Measurements from ENCODE around the gene DUS3L.
A peak's percentile ranks its signal among the peaks of the same experiment; 100 is the strongest.

Gene DUS3L

DNA sequence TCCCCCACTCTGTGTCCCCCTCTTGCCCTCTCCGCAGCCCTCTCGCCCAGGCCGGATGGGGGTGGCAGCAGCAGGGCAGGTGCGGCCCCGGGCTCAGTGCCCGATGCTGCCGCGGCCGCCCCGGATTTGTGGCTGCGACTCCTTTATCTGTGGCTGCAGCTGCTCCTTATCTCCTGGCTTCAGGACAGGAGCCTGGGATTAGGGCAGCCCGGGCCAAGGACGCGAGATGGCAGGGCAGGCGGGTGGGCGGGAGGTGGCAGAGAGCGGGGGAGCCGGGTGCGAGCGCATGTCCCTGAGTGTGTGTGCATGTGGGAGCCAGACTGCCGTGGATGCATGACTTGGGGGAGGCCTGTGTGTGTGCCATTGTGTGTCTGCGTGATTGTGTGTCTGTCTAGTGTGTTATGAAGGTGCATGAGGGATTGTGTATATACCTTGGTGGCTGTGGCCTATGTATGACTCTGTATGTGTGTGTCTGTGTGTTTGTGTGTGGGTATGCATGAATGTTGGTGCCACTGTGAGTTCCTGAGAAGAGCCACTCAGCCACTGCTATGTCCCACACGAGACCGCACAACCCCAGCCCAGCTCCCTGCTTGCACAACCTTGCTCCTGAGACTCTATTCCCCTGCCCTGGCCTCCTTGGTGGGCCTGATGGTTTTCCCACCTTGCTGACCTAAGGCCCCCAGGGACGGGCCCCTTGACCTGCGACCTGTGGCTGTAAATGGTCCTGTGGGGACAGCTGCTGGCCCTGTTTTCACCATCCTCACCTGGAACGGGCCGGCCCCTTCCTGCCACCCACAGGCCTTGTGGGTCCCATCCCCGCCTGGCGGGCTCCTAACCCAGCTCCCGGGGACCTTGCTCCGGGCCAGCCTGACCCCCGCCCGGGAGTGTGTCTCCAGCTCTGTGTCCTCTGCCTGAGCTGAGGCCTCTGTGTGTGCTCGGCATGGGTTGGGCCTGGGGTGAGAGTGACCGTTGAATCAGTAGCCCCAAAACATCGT, 8.6 kb upstream of the DUS3L start:
- Histone ChIP-seq H3K4me1 (ENCODE audit: control insufficient read depth in 5 of 5, insufficient read depth in 5 of 5, low read length in 5 of 5) (peaks cover 0 to 14% (median 6%) of the 10 kb centered on the region in 5 donors), H3K4me3 (ENCODE audit: low read depth in 1 of 5, low read length in 5 of 5) (no peak overlapping the region), H3K36me3 (ENCODE audit: control insufficient read depth in 5 of 5, insufficient read depth in 5 of 5, low read length in 5 of 5) (no peaks in the 10 kb centered on the region), H3K9me3 (ENCODE audit: control insufficient read depth in 5 of 5, low read length in 5 of 5) (no peaks in the 10 kb centered on the region), H3K9ac (ENCODE audit: low read length in 5 of 5) (no peak overlapping the region), H3K27me3 (ENCODE audit: control insufficient read depth in 5 of 5, insufficient read depth in 4 of 5, low read length in 5 of 5) (peaks cover 27 to 53% (median 37%) of the 10 kb centered on the region in 5 donors), H3K27ac (ENCODE audit: low read depth, low read length) (no peak overlapping the region)

DNA sequence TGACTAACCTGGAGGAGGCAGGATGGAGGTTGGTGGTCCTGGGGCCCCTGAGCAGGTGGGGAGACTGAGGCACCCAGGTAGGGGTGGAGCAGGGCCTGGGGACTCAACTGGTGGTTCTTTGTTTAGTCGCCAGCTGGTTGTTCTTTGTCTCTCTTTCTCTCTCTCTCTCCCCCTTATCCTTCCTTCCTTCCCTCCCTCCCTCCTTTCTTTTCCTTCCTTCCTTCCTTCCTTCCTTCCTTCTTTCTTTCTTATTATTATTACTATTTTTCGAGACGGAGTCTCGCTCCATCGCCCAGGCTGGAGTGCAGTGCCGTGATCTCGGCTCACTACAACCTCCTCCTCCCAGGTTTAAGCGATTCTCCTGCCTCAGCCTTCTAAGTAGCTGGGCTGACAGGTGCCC, 7.3 kb upstream of the DUS3L start:
- H3K27ac ChIP-seq (ENCODE audit: low read depth, low read length), result no peak overlapping the region

DNA sequence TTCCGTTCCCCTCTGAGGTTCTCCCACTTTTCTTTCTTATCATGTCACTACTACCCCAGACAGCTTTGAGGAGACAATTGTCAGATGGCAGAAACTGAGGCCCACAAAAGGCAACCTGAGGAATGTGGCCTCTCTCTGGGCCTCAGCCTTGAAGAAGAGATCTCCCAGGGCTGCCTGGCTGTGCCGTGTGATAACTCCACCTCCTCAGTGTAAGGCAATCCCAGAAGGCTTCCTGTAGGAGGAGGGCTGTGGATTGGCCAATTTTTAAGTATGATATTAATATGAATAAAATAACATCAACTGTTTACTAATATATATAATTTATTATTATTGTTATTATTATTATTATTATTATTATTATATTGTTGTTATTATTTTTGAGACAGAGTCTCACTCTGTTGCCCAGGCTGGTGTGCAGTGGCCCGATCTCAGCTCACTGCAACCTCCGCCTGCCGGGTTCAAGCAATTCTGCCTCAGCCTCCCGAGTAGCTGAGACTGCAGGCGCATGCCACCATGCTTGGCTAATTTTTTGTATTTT, 4.5 kb upstream of the DUS3L start:
- Histone ChIP-seq H3K4me1 (ENCODE audit: control insufficient read depth in 5 of 5, insufficient read depth in 5 of 5, low read length in 5 of 5) (peaks cover 0 to 10% (median under 1%) of the 10 kb centered on the region in 5 donors), H3K9me3 (ENCODE audit: control insufficient read depth in 5 of 5, low read length in 5 of 5) (no peaks in the 10 kb centered on the region), H3K27me3 (ENCODE audit: control insufficient read depth in 5 of 5, insufficient read depth in 4 of 5, low read length in 5 of 5) (peaks cover 6 to 17% (median 10%) of the 10 kb centered on the region in 5 donors), H3K27ac (ENCODE audit: low read depth, low read length) (no peak overlapping the region), H3K9ac (ENCODE audit: low read length in 5 of 5) (no peak overlapping the region), H3K4me3 (ENCODE audit: low read depth in 1 of 5, low read length in 5 of 5) (no peak overlapping the region), H3K36me3 (ENCODE audit: control insufficient read depth in 5 of 5, insufficient read depth in 5 of 5, low read length in 5 of 5) (no peaks in the 10 kb centered on the region)

More for the DNA sequence above, 7.3 kb upstream of the DUS3L start:
- H3K4me3 ChIP-seq (ENCODE audit: low read depth in 1 of 5, low read length in 5 of 5), result no peak overlapping the region
- H3K4me1 ChIP-seq (ENCODE audit: control insufficient read depth in 5 of 5, insufficient read depth in 5 of 5, low read length in 5 of 5), result peaks cover 0 to 8% (median under 1%) of the 10 kb centered on the region in 5 donors
- no peak overlapping the region for H3K9ac ChIP-seq (ENCODE audit: low read length in 5 of 5)
- H3K36me3 ChIP-seq (ENCODE audit: control insufficient read depth in 5 of 5, insufficient read depth in 5 of 5, low read length in 5 of 5), result no peaks in the 10 kb centered on the region
- peaks cover 22 to 40% (median 27%) of the 10 kb centered on the region in 5 donors for H3K27me3 ChIP-seq (ENCODE audit: control insufficient read depth in 5 of 5, insufficient read depth in 4 of 5, low read length in 5 of 5)
- no peaks in the 10 kb centered on the region for H3K9me3 ChIP-seq (ENCODE audit: control insufficient read depth in 5 of 5, low read length in 5 of 5)

DNA sequence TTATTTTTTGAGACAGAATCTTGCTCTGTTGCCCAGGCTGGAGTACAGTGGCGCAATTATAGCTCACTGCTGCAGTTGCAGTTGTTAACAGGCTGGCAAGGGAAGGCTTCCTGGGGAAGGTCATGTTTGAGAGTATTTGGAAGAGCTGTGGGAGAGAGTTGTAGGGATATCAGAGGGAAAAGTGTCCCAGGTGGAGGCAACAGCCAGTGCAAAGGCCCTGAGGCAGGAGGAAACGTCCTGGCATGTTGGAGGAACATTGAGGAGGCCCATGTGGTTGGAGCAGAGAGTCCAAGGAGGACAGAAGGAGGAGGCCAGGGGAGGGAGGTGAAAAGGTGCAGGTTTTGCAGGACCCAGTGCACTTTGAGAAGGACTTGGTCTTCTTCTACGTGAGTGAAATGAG, 2.2 kb upstream of the DUS3L start:
- no peak overlapping the region for H3K9ac ChIP-seq (ENCODE audit: low read length in 5 of 5)
- H3K9me3 ChIP-seq (ENCODE audit: control insufficient read depth in 5 of 5, low read length in 5 of 5), result no peaks in the 10 kb centered on the region
- H3K27me3 ChIP-seq (ENCODE audit: control insufficient read depth in 5 of 5, insufficient read depth in 4 of 5, low read length in 5 of 5), result peaks cover 0 to 4% (median 0%) of the 10 kb centered on the region in 5 donors
- peaks cover 0 to 18% (median 17%) of the 10 kb centered on the region in 5 donors for H3K36me3 ChIP-seq (ENCODE audit: control insufficient read depth in 5 of 5, insufficient read depth in 5 of 5, low read length in 5 of 5)
- H3K4me1 ChIP-seq (ENCODE audit: control insufficient read depth in 5 of 5, insufficient read depth in 5 of 5, low read length in 5 of 5), result peaks cover 3 to 15% (median 7%) of the 10 kb centered on the region in 5 donors
- no peak overlapping the region for H3K4me3 ChIP-seq (ENCODE audit: low read depth in 1 of 5, low read length in 5 of 5)
- no peak overlapping the region for H3K27ac ChIP-seq (ENCODE audit: low read depth, low read length)

DNA sequence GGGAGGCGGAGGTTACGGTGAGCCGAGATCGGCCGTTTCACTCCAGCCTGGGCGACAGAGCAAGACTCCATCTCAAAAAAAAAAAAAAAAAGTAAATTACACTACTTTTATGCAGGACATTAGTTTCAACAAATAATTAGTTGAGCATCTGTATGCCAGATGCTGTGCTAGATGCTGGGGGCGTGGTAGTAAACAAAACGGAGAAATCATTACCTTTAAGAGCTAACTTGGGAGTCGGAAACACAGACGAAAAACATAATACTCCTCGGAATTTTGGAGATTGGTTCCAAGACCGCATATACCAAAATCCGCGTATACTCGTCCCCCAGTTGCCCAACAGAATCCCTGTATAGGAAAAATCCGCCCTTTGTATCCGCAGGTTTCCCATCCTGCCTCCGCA, 1.3 kb upstream of the DUS3L start:
- Histone ChIP-seq H3K27me3 (ENCODE audit: control insufficient read depth in 5 of 5, insufficient read depth in 4 of 5, low read length in 5 of 5) (no peaks in the 10 kb centered on the region), H3K9ac (ENCODE audit: low read length in 5 of 5) (no peak overlapping the region), H3K36me3 (ENCODE audit: control insufficient read depth in 5 of 5, insufficient read depth in 5 of 5, low read length in 5 of 5) (peaks cover 0 to 28% (median 27%) of the 10 kb centered on the region in 5 donors), H3K4me3 (ENCODE audit: low read depth in 1 of 5, low read length in 5 of 5) (no peak overlapping the region), H3K27ac (ENCODE audit: low read depth, low read length) (no peak overlapping the region), H3K4me1 (ENCODE audit: control insufficient read depth in 5 of 5, insufficient read depth in 5 of 5, low read length in 5 of 5) (peaks cover 3 to 15% (median 7%) of the 10 kb centered on the region in 5 donors), H3K9me3 (ENCODE audit: control insufficient read depth in 5 of 5, low read length in 5 of 5) (no peaks in the 10 kb centered on the region)

DNA sequence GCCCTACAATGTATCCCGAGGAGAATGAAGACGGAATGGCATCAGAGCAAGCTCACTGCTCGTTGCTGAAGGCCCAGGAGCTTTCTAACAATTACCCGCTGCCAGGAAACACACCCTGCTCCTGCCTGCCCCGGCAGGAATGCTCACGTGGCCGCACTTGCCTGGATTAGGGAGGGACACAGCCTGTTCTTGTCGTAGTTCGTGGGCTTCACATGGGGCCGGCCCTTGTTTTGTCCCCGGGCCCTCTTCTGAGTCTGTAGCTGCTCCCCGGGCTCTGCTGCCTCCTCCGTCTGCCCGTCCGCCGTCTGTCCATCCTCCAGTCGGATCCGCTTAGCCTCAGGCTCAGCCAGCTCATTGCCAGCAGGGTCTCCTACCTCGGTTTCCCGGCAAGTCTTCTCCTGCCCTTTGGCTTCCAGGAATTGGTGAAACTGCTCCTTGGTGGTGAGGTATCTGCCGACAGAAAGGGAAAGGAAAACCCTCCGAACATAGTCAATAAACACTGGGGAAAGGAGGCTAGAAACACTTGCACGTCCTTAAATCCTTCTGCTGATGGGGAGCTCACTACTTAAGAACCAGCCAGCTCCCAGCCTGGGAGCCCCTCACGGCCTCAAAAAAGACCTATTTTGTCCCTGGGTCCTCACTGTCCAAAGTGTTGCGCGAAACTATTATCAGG, 941 bp downstream of the DUS3L start:
- Histone ChIP-seq H3K36me3 (ENCODE audit: control insufficient read depth in 5 of 5, insufficient read depth in 5 of 5, low read length in 5 of 5) (peaks cover 0 to 50% (median 49%) of the 10 kb centered on the region in 5 donors), H3K27ac (ENCODE audit: low read depth, low read length) (peak overlapping the region; percentile 92), H3K4me3 (ENCODE audit: low read depth in 1 of 5, low read length in 5 of 5) (peak overlapping the region; percentile 74 to 93 (median 77))

DNA sequence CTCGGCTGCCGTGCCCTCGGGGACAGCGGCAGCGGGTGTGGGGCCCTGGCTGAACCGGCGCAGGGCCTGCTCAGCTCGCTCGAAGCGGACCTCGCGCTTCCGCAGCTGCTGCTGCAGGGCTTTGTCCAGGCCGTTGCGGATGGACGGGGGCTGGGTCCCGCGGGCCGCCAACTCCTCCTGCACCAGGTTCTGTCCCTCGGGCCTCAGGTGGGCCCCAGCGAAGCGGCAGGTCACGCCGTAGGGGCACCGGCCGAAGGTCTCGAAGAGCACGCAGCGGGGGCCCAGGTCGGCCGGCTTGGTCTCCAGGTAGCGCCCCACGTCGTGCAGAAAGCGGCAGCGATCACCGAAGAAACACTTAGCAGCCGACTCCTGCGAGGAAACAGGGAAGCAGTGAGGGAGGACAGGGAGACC, 1.6 kb downstream of the DUS3L start:
- Histone ChIP-seq H3K36me3 (ENCODE audit: control insufficient read depth in 5 of 5, insufficient read depth in 5 of 5, low read length in 5 of 5) (peaks cover 0 to 56% (median 55%) of the 10 kb centered on the region in 5 donors), H3K9me3 (ENCODE audit: control insufficient read depth in 5 of 5, low read length in 5 of 5) (no peaks in the 10 kb centered on the region), H3K9ac (ENCODE audit: low read length in 5 of 5) (no peak overlapping the region), H3K4me3 (ENCODE audit: low read depth in 1 of 5, low read length in 5 of 5) (no peak overlapping the region), H3K4me1 (ENCODE audit: control insufficient read depth in 5 of 5, insufficient read depth in 5 of 5, low read length in 5 of 5) (peaks cover 3 to 15% (median 7%) of the 10 kb centered on the region in 5 donors), H3K27me3 (ENCODE audit: control insufficient read depth in 5 of 5, insufficient read depth in 4 of 5, low read length in 5 of 5) (no peaks in the 10 kb centered on the region), H3K27ac (ENCODE audit: low read depth, low read length) (no peak overlapping the region)

More for the DNA sequence above, 941 bp downstream of the DUS3L start:
- Histone ChIP-seq H3K4me1 (ENCODE audit: control insufficient read depth in 5 of 5, insufficient read depth in 5 of 5, low read length in 5 of 5) (peaks cover 3 to 15% (median 7%) of the 10 kb centered on the region in 5 donors), H3K27me3 (ENCODE audit: control insufficient read depth in 5 of 5, insufficient read depth in 4 of 5, low read length in 5 of 5) (no peaks in the 10 kb centered on the region), H3K9ac (ENCODE audit: low read length in 5 of 5) (peak overlapping the region in 3 of 5 donors; percentile 8 to 72 (median 23)), H3K9me3 (ENCODE audit: control insufficient read depth in 5 of 5, low read length in 5 of 5) (no peaks in the 10 kb centered on the region)

DNA sequence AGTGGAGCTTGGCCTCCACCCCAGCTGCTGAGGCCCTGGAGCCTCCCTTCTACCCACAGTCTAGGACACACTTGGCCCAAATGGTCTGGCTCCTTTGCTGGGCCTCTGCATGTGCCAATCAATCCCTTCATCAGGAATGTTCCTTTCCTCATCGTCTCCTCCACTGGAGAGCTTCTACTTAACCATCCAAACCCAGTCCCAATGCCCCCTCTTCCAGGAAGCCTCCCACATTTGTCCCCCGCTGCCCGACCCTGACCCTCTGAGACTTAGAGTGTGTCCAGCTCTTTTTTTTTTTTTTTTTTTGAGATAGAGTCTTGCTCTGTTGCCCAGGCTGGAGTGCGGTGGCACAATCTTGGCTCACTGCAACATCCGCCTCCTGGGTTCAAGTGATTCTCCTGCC, 2.5 kb downstream of the DUS3L start:
- Histone ChIP-seq H3K9me3 (ENCODE audit: control insufficient read depth in 5 of 5, low read length in 5 of 5) (no peaks in the 10 kb centered on the region), H3K27me3 (ENCODE audit: control insufficient read depth in 5 of 5, insufficient read depth in 4 of 5, low read length in 5 of 5) (no peaks in the 10 kb centered on the region), H3K4me3 (ENCODE audit: low read depth in 1 of 5, low read length in 5 of 5) (no peak overlapping the region), H3K27ac (ENCODE audit: low read depth, low read length) (no peak overlapping the region), H3K9ac (ENCODE audit: low read length in 5 of 5) (no peak overlapping the region), H3K4me1 (ENCODE audit: control insufficient read depth in 5 of 5, insufficient read depth in 5 of 5, low read length in 5 of 5) (peaks cover 3 to 15% (median 7%) of the 10 kb centered on the region in 5 donors), H3K36me3 (ENCODE audit: control insufficient read depth in 5 of 5, insufficient read depth in 5 of 5, low read length in 5 of 5) (peaks cover 0 to 62% (median 59%) of the 10 kb centered on the region in 5 donors)

DNA sequence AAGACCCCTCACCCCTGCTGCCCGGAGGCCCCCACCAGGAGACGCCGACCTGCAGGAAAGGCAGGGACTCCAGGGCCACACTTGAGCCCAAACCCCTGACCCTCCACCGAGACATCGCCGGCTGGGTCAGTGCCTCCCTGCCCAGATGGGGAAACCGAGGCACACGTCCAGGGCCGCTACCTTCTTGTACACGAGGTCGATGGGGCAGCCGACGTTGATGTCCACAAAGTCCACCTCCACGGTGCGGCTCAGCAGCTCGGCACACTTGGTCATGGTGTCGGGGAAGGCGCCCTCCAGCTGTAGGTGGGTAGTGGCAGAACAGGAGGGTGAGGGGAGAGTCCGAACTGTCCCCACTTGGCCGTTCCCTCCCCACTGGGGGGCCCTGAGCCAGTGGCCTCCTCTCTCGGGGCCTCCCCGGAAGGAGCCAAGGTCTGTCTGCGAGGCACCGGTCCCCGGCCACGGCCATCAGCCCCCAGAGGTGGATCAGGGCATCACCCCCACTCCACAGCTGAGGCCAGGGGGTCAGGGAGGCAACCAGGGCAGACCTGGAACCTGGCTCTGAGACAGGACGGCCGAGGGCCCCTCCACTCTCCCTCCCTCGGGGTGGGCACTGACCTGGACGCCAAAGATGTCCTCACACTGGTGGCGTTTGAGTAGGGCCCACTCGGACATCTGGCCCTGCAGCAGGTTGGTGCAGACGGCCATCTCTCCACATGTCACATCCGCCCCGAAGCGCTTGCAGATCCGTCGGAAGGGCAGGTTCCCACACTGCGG, 3.4 kb downstream of the DUS3L start:
- H3K36me3 ChIP-seq (ENCODE audit: control insufficient read depth in 5 of 5, insufficient read depth in 5 of 5, low read length in 5 of 5), result peaks cover 0 to 62% (median 59%) of the 10 kb centered on the region in 5 donors
- no peak overlapping the region for H3K4me3 ChIP-seq (ENCODE audit: low read depth in 1 of 5, low read length in 5 of 5)
- peaks cover 3 to 15% (median 7%) of the 10 kb centered on the region in 5 donors for H3K4me1 ChIP-seq (ENCODE audit: control insufficient read depth in 5 of 5, insufficient read depth in 5 of 5, low read length in 5 of 5)

More for the DNA sequence above, 3.4 kb downstream of the DUS3L start:
- Histone ChIP-seq H3K9me3 (ENCODE audit: control insufficient read depth in 5 of 5, low read length in 5 of 5) (no peaks in the 10 kb centered on the region), H3K9ac (ENCODE audit: low read length in 5 of 5) (no peak overlapping the region), H3K27ac (ENCODE audit: low read depth, low read length) (no peak overlapping the region), H3K27me3 (ENCODE audit: control insufficient read depth in 5 of 5, insufficient read depth in 4 of 5, low read length in 5 of 5) (no peaks in the 10 kb centered on the region)
